G401.6 (cell line): ENCODE measurements around the gene EPRS1.
A peak's percentile ranks its signal among the peaks of the same experiment; 100 is the strongest.
"Not testable (repeated sequence)": the region's sequence is repeated elsewhere in the genome, so short reads cannot be mapped to it uniquely, and the experiment has no call there.

ENCODE experiments used
- FAIRE-seq: peaks from 2 replicates; lab custom pipeline; 2012; peaks lifted over from hg19 to GRCh38; lab: Jason Lieb, UNC

EPRS1 gene

GRCh38 chr1:220046052-220046930 lies at the start of gene EPRS1:
Gene EPRS1, minus strand, starts transcription at chr1:220046505. Its CDS starts 117 bp downstream, at chr1:220046388.
- peak; percentile 97 for FAIRE-seq

- FAIRE-seq: no peak
These were observed 48.0 kb upstream of the EPRS1 start, which contains the start of gene IARS2 for GRCh38 chr1:220094016-220094911. Gene IARS2, plus strand, starts transcription at chr1:220094132. Its CDS starts 85 bp downstream, at chr1:220094217.

GRCh38 chr1:220093361-220094015 lies 47.2 kb upstream of the EPRS1 start:
- peak; percentile 68 for FAIRE-seq

- FAIRE-seq: no peak
These were observed 46.4 kb upstream of the EPRS1 start for GRCh38 chr1:220092694-220093093.

- peak; percentile 97 for FAIRE-seq
These were observed 43.6 kb upstream of the EPRS1 start, which contains the start of gene BPNT1 for GRCh38 chr1:220089650-220090556. Gene BPNT1, minus strand, starts transcription at chr1:220089788. Its CDS starts 9,942 bp downstream, at chr1:220079846.

GRCh38 chr1:220086261-220086686 lies 40.0 kb upstream of the EPRS1 start:
- FAIRE-seq: not testable (repeated sequence)

GRCh38 chr1:220084460-220084859 lies 38.2 kb upstream of the EPRS1 start:
- FAIRE-seq: no peak

- no peak for FAIRE-seq
These were observed 31.6 kb upstream of the EPRS1 start for GRCh38 chr1:220077887-220078286.

GRCh38 chr1:220076861-220077762 lies 30.8 kb upstream of the EPRS1 start:
- peak; percentile 31 for FAIRE-seq

- FAIRE-seq: no peak
These were observed 21.2 kb upstream of the EPRS1 start for GRCh38 chr1:220067269-220068204.

GRCh38 chr1:220062629-220063028 lies 16.3 kb upstream of the EPRS1 start:
- no peak for FAIRE-seq

- no peak for FAIRE-seq
These were observed 14.6 kb upstream of the EPRS1 start for GRCh38 chr1:220060876-220061275.

- no peak for FAIRE-seq
These were observed 10.1 kb upstream of the EPRS1 start for GRCh38 chr1:220056374-220056773.

GRCh38 chr1:220045356-220046051 lies 801 bp downstream of the EPRS1 start:
- no peak for FAIRE-seq

GRCh38 chr1:220044678-220045355 lies 1.5 kb downstream of the EPRS1 start:
- no peak for FAIRE-seq

- no peak for FAIRE-seq
These were observed 2.7 kb downstream of the EPRS1 start for GRCh38 chr1:220043646-220044045.

GRCh38 chr1:220040028-220040596 lies 6.2 kb downstream of the EPRS1 start:
- no peak for FAIRE-seq
